Nucleus accumbens (tissue), 56 donors: ENCODE measurements around the gene VAV1.
"Not testable (repeated sequence)": the region's sequence is repeated elsewhere in the genome, so short reads cannot be mapped to it uniquely, and the experiment has no call there.

Experiments used
- DNase-seq, 56 donors: peaks; one replicate each; lab custom pipeline; 2025; lab: John Stamatoyannopoulos, UW

VAV1 gene

DNA sequence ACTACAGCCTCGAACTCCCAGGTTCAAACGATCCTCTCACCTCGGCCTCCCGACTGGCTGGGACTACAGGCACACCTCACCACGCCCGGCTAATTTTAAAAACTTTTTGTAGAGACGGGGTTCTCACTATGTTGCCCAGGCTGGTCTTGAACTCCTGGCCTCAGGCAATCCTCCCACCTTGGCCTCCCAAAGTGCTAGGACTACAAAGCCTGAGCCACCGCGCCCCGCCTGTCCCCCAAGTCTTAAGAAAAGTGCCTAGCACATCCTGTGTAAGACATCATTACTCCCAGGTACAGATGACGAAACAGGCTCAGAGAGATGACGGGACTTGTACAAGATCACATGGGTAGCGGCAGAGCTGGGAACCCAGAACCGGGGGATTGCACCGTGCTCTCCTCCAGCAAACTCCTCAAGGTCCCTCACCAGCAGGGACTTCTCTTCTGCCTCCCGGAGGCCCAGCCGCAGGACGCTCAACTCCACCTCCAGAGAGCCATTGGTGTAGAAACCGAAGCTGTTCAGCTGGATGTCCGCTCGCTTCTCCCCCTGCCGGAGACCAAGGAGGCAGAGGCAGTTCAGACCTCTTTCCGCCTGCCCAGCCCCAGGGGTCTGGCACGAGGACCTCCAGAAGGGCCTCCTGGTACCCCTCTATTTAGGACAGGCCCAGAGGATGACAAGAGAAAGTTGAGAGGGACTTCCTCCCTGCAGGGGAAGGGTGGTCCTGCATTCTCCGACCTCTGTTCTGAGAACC, 36.2 kb upstream of the VAV1 start:
- peak in 46 of 56 donors; percentile 22 to 70 (median 50) for DNase-seq

DNA sequence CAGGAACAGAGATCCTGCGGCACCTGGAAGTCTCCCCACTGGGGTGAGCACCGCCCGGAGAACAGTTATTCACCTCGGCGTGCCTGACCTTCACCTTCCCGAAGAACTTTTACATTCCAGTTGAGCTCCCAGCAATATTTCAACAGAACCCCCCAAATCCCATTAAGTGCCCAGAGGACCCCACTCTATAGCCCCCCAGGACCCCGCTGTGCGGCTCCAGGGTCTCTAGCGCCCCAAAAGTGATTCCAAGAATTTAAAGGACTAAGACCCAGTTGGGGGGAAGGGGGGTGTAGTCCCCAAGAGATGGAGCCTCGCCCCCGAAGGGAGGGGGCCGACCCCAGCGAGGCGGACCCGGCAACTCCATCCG, 35.6 kb upstream of the VAV1 start:
- peak in 8 of 56 donors; percentile 36 to 70 (median 56) for DNase-seq

DNA sequence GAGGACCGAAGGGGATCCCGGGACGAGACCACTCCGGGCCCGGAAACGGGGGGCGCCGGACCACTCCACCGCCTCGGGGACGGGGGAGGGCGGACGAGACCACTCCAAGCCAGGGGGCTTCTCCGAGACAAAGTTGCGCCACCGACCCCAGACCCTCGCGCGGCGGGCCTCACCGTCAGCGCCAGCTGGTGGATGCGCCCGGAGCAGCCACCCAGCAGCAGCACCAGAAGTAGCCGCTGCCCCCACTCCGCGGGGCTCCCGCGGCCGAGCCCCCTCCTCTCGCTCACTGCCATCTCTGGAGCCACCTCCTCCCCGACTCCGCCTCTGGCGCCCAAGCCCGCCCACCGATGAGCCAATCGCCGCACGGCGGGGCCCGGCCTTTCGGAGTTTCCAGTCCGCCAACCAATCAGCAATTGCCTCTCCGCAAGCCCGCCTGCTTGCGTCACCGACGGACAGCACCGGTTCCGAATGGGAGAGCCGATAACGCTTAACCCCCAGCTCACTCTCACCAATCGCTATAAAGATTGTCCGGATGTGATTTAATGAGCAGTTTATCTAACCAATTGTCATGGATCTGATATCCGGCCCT, 35.1 kb upstream of the VAV1 start, which contains the start of gene GPR108:
TSS of gene GPR108 (minus strand) at position 297 of the 589 bp plus-strand sequence. CDS start at position 293, 4 bp downstream.
- DNase-seq: peak; percentile 95 to 100 (median 99)

DNA sequence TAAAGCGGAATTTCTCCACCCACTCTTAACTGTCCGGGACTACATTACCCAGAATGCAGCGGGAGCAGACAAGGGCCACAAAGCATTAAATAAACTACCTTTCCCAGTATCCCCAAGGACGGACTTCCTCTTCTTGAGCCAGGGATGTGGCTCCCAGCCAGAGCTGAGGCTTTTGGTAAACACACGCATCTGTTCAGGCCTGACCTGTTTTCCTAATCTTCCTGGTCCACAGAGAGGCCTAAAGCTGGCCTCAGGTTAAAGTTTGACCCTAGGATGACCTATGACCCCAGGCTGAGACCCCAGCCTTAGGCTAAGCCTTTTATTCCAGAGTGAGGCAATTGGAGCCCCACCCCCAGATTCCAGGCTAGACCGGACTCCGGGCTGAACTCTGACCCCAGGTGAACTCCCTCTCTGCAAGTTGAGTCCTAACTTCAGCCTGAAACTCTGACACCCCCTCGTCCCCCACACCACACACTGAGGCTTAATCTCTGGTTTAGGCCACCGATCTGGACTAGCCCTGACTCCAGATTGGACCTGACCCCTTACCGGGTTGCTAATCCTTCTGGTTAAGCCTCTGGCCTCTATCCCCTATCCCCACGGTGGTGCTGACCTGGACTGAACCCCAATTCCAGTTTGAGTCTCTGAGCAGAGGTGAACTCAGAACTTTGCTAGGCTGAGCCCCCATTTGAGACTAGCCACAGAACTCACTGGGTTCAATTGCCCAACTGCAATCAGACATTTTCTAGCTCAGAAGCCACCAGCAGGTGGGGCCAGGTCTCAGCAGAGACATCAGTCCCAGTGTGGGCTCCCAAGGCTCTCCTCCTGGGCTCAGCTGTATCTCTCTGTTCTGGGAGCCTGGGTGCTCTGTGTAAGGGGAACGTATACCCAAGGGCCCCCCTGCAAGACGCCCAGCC, 34.4 kb upstream of the VAV1 start:
- peak in 51 of 56 donors; percentile 23 to 100 (median 60) for DNase-seq

DNA sequence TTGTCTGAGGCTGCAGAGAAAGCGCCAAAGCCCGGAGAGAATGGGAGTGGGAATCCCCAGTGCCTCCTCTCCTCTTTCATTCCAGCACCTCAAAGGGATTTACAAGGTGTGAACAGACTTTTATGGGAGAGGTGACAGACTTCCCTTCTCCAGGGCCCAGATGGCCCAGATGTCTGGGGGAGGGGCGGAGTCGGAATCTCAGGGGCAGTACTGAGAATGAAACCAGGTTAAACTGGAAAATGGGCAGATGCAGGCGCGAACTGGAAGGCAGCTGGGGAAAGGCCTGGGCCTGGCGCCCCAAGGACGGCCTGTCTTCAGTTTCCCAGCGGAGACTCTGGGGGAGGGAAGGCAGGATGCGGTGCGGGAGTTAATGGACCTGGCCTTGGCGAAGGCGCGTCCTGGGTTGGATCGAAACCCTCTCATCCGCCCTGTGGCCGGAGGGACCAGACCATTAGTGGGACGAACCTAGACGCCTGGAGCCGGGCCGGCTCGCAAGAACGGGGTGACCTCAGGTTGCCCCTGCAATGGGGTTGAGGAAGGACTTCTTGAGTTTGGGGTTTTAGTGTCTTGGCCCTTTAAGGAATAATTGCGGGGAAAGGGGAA, 33.6 kb upstream of the VAV1 start:
- DNase-seq: peak in 6 of 56 donors; percentile 33 to 45 (median 40)

DNA sequence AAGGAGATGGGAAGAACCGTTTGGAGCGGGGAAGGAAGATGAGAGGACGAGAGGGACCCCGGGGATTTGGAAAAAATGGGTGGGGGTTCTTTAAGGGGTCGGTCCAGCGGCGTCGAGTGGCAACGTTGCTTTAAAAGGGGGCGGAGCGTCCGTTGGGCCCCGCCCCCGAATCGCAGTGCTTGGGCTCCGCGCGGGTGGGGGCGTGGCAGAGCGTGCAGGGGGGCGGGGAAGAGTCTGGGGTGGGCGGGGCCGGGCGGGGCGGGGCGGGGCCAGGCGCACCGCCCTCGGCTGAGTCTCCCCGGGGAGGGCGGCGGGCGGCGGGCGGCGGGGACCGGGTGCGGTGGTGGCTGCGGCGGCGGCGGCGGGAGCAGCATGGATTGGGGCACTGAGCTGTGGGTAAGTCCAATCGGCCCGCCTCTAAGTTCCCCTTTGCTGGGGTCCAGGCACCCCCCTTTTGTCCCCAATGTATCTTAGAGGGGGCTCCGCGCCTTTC, 33.1 kb upstream of the VAV1 start, which contains the start of gene TRIP10:
TSS of gene TRIP10 (plus strand) at position 291 of the 493 bp plus-strand sequence. CDS start at position 373, 82 bp downstream.
- DNase-seq: peak in 53 of 56 donors; percentile 14 to 90 (median 68)

DNA sequence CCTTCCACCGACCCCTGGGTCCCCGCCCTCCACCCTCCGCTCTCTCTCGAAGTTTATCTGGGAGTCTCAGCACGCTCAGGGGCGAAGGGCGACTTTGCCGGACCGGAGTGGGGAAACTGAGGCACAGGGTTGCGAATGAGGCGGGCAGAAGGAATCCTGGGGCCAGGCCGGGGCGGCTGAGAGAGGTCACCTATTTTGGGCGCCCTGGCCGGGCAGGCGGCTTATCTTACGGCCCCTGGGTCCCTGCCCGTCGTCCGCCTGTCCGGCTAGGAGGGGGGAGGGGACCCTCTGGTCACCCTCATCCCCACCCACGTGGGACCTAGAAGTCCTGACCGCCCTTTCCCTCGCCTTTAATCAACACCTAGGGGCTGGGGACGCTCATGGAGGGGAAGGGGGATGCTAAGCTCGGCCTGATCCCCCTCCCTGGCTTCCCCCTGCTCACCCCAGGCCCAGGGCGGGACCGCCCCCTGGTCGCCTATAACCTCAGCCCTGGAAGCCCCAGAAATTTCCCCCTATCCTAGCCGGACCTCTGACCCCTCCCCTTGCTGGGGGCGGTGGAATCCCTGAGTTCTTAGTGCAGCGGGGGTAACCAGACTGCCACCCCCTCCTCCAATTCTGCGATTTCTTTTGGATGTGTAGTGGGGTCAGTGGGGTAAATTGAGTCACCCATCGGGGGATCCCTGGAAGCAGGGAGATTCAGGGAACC, 32.5 kb upstream of the VAV1 start:
- peak in 1 of 56 donors; percentile 65 for DNase-seq

DNA sequence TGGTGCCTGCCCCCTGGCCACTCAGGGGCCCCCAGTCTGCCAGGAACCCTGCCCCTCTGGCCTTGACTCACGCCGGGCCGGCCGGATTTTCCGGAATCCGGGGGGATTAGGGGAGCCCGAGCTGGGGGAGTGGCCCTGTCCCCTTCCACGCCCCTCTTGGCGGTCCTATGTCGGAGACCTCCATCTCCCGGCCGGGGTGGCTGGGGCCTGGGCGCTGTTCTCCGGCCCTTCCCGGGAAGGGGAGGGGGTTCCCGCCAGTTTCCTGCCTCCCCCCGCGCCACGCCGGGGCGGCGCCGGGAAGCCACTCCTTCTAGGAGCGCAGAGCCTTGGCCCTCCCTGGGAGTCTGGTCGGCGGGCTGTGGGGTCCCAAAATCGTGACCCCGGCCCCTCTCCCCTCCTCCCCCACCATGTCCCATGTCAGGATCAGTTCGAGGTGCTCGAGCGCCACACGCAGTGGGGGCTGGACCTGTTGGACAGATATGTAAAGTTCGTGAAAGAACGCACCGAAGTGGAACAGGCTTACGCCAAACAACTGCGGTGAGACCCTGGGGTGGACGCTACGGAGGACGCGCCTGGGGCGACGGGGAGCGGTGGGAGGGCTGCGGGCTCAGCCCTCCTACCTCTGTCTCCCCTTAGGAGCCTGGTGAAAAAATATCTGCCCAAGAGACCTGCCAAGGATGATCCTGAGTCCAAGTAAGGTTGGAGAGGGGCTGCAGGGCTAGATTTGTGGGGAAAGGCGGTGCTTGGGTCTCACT, 31.7 kb upstream of the VAV1 start:
- peak in 3 of 56 donors; percentile 11 to 14 (median 12) for DNase-seq

DNA sequence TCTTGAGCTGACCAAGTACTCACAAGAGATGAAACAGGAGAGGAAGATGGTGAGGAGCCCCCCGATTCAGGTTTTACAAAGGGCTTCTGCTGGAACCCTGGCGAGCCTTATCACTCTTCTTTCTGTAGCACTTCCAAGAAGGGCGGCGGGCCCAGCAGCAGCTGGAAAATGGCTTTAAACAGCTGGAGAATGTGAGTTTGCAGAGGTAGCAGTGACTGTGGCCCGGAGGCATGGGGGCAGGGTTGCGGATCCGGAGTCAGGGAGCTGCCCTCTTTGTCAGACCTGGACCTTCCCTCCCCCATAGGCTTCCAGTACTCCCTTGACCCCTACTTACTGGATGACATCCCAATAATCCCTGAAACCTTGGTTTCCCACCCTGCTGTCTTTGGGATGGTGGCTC, 29.4 kb upstream of the VAV1 start:
- DNase-seq: no peak

DNA sequence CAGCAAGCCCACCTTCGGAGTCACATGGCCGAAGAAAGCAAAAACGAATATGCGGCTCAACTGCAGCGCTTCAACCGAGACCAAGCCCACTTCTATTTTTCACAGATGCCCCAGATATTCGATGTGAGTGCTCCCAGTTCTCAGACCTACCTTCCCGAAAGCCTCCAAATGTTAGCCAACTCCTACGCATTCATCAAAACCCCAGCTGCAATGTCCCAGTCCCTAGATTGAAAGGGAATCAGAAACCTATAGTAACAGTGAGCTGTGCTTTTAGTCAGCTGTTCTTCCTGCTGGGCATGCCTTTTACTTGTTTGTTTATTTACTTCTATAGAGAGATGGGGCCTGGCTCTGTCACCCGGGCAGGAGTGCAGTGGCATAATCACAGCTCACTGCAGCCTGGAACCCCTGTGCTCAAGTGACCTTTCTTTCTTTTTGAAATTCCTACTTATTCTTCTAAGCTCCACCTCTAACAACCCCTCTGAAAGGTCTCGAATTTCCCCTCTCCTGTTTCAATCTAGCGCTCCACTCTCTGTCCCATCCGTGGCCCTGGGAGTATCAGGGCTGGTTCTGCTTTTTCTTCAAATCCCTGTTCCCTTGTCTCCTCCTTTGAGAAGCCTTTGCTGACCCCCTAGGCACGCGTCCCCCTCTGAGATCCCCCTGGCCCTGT, 28.7 kb upstream of the VAV1 start:
- DNase-seq: no peak

DNA sequence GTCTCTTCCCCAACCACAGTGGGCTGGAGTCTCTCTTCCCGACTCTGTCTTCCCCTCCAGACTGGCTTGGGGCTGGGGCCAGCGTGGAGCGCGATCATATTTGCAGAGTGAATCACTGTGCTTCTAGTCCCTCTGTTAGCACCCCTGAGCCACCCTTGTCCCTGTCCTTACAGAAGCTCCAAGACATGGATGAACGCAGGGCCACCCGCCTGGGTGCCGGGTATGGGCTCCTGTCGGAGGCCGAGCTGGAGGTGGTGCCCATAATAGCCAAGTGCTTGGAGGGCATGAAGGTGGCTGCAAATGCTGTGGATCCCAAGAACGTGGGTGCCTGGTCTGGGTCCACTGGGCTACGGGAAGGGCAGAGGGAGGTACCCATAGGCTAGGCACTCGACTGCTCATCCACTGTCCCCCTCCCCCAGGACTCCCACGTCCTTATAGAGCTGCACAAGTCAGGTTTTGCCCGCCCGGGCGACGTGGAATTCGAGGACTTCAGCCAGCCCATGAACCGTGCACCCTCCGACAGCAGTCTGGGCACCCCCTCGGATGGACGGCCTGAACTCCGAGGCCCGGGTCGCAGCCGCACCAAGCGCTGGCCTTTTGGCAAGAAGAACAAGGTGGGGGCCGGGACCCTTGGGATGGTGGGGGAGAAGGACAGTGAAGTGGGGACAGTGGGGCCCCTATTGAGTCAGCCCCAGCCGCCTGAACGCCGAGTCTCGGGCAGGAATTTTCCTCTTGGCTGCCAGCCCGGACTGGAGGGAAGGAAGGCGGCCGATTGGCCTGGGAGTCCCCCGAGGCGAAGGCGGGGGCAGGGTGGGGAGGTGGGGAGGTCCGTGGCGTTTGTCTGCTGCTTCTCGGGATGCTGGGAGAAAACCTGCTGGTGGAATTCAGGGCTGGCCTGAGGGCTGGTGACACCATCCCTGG, 27.9 kb upstream of the VAV1 start:
- peak in 43 of 56 donors; percentile 11 to 76 (median 49) for DNase-seq

DNA sequence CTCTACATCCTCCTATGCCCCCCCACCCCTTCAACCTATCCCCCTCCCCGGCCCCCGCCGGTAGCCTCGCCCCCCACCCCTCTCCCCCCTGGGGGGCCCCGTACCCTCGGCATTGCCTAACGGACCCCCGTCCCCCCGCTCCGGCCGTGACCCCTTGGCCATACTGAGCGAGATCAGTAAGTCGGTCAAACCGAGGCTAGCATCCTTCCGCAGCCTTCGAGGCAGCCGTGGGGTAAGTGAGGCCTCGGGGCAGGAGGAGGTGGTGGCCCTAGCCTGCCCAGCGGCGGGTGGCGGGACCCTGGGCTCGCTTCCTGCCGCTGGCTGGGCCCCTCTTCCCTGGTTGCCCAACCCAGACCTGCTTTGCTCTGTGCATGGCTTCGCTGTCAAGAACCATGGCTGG, 26.5 kb upstream of the VAV1 start:
- no peak for DNase-seq

DNA sequence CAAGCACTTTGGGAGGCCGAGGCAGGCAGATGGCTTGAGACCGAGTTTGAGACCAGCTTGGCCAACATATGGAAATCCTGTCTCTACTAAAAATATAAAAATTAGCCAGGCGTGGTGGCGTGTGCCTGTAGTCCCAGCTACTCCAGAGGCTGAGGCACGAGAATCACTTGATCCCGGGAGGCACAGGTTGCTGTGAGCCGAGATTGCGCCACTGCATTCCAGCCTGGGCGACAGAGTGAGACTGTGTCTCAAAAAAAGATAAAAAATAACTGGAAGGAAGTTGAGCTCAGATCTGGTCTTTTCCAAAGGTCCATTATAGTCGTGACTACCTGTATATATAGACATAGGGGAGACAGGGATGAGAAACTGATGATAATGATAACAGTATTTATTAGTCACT, 24.0 kb upstream of the VAV1 start:
- not testable (repeated sequence) for DNase-seq

DNA sequence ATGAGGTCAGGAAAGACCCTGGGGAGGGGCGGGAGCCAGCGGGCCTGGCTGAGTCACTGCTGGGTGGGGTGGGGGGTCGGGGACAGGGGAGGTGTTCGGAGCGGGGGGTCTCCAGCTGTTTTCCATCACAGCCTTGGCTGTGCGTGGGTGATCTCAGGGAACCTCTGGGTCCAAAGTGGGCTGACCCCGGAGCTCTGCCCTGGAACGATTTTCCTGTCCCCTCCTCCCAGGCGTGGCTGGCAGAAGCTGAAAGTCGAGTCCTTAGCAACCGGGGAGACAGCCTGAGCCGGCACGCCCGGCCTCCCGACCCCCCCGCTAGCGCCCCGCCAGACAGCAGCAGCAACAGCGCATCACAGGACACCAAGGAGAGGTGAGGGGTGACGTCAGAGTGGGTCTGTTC, 22.4 kb upstream of the VAV1 start:
- DNase-seq: no peak

DNA sequence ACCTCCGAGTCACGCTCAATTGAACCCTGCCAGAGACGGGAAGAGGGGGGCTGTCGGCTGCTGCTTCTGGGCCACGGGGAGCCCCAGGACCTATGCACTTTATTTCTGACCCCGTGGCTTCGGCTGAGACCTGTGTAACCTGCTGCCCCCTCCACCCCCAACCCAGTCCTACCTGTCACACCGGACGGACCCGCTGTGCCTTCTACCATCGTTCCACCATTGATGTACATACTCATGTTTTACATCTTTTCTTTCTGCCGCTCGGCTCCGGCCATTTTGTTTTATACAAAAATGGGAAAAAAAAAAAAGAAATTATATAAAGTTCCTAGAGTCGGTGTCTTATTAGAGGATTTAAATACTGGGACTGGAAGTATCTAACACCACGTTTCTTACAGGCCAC, 21.3 kb upstream of the VAV1 start:
- DNase-seq: no peak

DNA sequence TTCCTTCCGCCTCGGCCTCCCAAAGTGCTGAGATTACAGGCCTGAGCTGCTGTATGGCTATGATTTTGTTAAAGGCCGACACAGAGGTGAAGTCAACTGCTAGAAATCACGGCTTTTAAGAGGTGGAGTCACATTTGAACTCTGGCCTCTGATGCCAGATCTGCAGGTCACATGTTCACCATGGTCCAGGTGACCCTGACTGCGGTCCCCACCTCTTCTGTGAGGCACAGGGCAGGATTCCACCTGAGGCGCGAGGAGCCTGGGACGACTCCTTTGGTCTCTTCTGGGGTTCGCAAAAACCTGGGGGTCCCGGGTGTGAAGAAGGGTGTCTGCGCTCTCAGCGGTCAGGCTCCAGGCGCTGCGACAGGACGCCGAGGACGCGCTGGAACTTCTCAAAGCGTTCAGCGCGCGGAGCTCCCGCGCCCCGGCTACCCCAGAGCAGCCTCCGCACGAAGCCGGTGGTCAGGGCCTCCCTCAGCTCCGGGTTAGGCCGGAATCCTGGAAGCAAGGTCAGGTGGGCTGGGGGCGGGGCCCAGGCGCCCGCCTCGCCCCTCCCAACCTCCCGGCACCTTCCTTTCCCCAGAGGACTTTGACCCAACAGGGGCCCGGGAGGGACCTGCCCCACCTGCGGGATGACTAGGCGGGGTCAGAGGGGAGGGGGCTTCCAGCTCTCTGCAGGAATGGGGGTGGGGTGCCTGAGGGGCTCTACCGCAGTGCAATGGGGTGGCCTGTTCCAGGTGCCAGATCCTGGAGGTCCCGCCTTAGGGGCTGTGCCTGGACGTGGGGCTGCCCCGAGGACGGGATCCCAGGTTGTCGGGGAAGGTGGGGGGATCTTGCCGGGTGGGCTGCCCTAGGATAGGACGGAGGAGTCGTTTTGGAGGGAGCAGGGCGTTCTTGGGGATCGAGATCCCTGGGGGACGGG, 20.0 kb upstream of the VAV1 start:
- DNase-seq: no peak
